ENCODE results near the gene BCL6B. TPM values are rescaled to one million over a fixed set of nuclear protein-coding genes. Genes with fewer than 3 reads are reported as not detected.

Gene BCL6B
- total RNA-seq, 2 experiments from 2014 or later: not detected

GRCh38 chr17:7068268-7068667 is 45.4 kb downstream of the BCL6B start:
- POLR2A ChIA-PET: no interaction called here

GRCh38 chr17:7070712-7071111 is 47.9 kb downstream of the BCL6B start:
- Histone ChIP-seq H3K27ac (ENCODE audit: low read depth, low read length, poor library complexity, severe bottlenecking) (no peak overlapping the region), H3K4me2 (ENCODE audit: low read length) (no peak overlapping the region), H3K79me2 (ENCODE audit: insufficient read depth, low read depth, low read length) (no peaks in the 10 kb centered on the region), H3K9me2 (ENCODE audit: insufficient read depth, low read length) (no peaks in the 10 kb centered on the region), H3K4me3 (ENCODE audit: low read depth, low read length, poor library complexity, severe bottlenecking) (no peak overlapping the region), H4K20me1 (ENCODE audit: insufficient read depth, low read length) (no peaks in the 10 kb centered on the region), H3K4me1 (ENCODE audit: insufficient read depth, low read length, poor library complexity, severe bottlenecking) (no peaks in the 10 kb centered on the region), H3K9me3 (ENCODE audit: low read length) (0 out of 2 replicates have a peak, but pooled peaks cover 6% of the 10 kb centered on the region), H2AFZ (ENCODE audit: low read length) (no peak overlapping the region), H3K36me3 (ENCODE audit: insufficient read depth, low read length) (no peaks in the 10 kb centered on the region)
- BruUV-seq (replicated peaks): no TSS peak
- ChIA-PET CTCF (ENCODE audit: unreplicated experiment) (no interaction called here), POLR2A (no interaction called here)
- intact Hi-C loops (cut with micrococcal nuclease; ENCODE audit: unreplicated experiment): no loop called here
- TF ChIP-seq EZH2phosphoT487 (IDR thresholded peaks at IDR 0.05; ENCODE audit: borderline replicate concordance, low read depth, low read length) (no peak), CTCF (conservative IDR thresholded peaks at IDR 0.05; ENCODE audit: low read length) (no peak)
- no peak for DNase-seq (ENCODE audit: low spot score)

More at GRCh38 chr17:7068268-7068667, 45.4 kb downstream of the BCL6B start:
- Histone ChIP-seq H3K27ac (ENCODE audit: low read depth, low read length, poor library complexity, severe bottlenecking) (no peak overlapping the region), H4K20me1 (ENCODE audit: insufficient read depth, low read length) (no peaks in the 10 kb centered on the region), H3K9me2 (ENCODE audit: insufficient read depth, low read length) (no peaks in the 10 kb centered on the region), H3K4me1 (ENCODE audit: insufficient read depth, low read length, poor library complexity, severe bottlenecking) (no peaks in the 10 kb centered on the region), H3K9me3 (ENCODE audit: low read length) (0 out of 2 replicates have a peak, but pooled peaks cover 6% of the 10 kb centered on the region), H3K4me2 (ENCODE audit: low read length) (no peak overlapping the region), H2AFZ (ENCODE audit: low read length) (no peak overlapping the region), H3K79me2 (ENCODE audit: insufficient read depth, low read depth, low read length) (no peaks in the 10 kb centered on the region), H3K4me3 (ENCODE audit: low read depth, low read length, poor library complexity, severe bottlenecking) (no peak overlapping the region), H3K36me3 (ENCODE audit: insufficient read depth, low read length) (no peaks in the 10 kb centered on the region)
- TF ChIP-seq CTCF (conservative IDR thresholded peaks at IDR 0.05; ENCODE audit: low read length) (no peak), EZH2phosphoT487 (IDR thresholded peaks at IDR 0.05; ENCODE audit: borderline replicate concordance, low read depth, low read length) (no peak)
- intact Hi-C loops (cut with micrococcal nuclease; ENCODE audit: unreplicated experiment): no loop called here
- DNase-seq (ENCODE audit: low spot score): no peak
- CTCF ChIA-PET (ENCODE audit: unreplicated experiment): no interaction called here
- BruUV-seq (replicated peaks): no TSS peak

- DNase-seq (ENCODE audit: low spot score): no peak
- Histone ChIP-seq H3K79me2 (ENCODE audit: insufficient read depth, low read depth, low read length) (no peaks in the 10 kb centered on the region), H3K4me2 (ENCODE audit: low read length) (no peak overlapping the region), H3K9me3 (ENCODE audit: low read length) (0 out of 2 replicates have a peak, but pooled peaks cover 6% of the 10 kb centered on the region), H3K9me2 (ENCODE audit: insufficient read depth, low read length) (no peaks in the 10 kb centered on the region), H3K36me3 (ENCODE audit: insufficient read depth, low read length) (no peaks in the 10 kb centered on the region), H3K27ac (ENCODE audit: low read depth, low read length, poor library complexity, severe bottlenecking) (no peak overlapping the region), H3K4me3 (ENCODE audit: low read depth, low read length, poor library complexity, severe bottlenecking) (no peak overlapping the region), H4K20me1 (ENCODE audit: insufficient read depth, low read length) (no peaks in the 10 kb centered on the region), H2AFZ (ENCODE audit: low read length) (no peak overlapping the region), H3K4me1 (ENCODE audit: insufficient read depth, low read length, poor library complexity, severe bottlenecking) (no peaks in the 10 kb centered on the region)
- BruUV-seq (replicated peaks): no TSS peak
- CTCF ChIA-PET (ENCODE audit: unreplicated experiment): no interaction called here
- intact Hi-C loops (cut with micrococcal nuclease; ENCODE audit: unreplicated experiment): no loop called here
- TF ChIP-seq EZH2phosphoT487 (IDR thresholded peaks at IDR 0.05; ENCODE audit: borderline replicate concordance, low read depth, low read length): no peak
- TF ChIP-seq CTCF (conservative IDR thresholded peaks at IDR 0.05; ENCODE audit: low read length): no peak
- POLR2A ChIA-PET: no interaction called here
Measured at GRCh38 chr17:7072406-7072805, 49.6 kb downstream of the BCL6B start.
